ENCODE measurements around the gene VWA8.

- TF ChIP-seq CTCF (IDR thresholded peaks at IDR 0.05) (no peak), POLR2A (IDR thresholded peaks at IDR 0.05) (no peak)
Measured at GRCh38 chr13:41934120-41934519, 26.8 kb downstream of the VWA8 start.
